Gastroesophageal sphincter (tissue), 3 donors: ENCODE results near the gene SETD1A.
"Not testable (repeated sequence)": the region's sequence is repeated elsewhere in the genome, so short reads cannot be mapped to it uniquely, and the experiment has no call there.

Experiments
- EP300 ChIP-seq: sonication (generic); formaldehyde crosslinking; IDR thresholded peaks from one replicate; pipeline ENCODE4 v1.6.1; 2017; ENCODE audit warnings: antibody characterized with exemption, mild to moderate bottlenecking
- POLR2A ChIP-seq, 2 donors: fragments of 450-650 bp; IDR thresholded peaks; one replicate each; pipeline ENCODE4 v1.6.1; 2017; ENCODE audit warnings: antibody characterized with exemption in 2 of 2, mild to moderate bottlenecking in 2 of 2, moderate library complexity in 1 of 2
- POLR2AphosphoS5 ChIP-seq: sonication (generic); formaldehyde crosslinking; IDR thresholded peaks from one replicate; pipeline ENCODE4 v1.6.1; 2017; ENCODE audit warnings: antibody characterized with exemption
- TF ChIP-seq, protein P1 (sequence below), 4 experiments: fragments of 200-600 bp in 2 of 4; fragments of 450-650 bp in 2 of 4; sonication (generic) in 1 of 4; IDR thresholded peaks; one replicate each; pipeline ENCODE4 v1.5.1; 2017 to 2019; ENCODE audit warnings: antibody characterized with exemption in 4 of 4, mild to moderate bottlenecking in 2 of 4, moderate library complexity in 2 of 4

DNA sequence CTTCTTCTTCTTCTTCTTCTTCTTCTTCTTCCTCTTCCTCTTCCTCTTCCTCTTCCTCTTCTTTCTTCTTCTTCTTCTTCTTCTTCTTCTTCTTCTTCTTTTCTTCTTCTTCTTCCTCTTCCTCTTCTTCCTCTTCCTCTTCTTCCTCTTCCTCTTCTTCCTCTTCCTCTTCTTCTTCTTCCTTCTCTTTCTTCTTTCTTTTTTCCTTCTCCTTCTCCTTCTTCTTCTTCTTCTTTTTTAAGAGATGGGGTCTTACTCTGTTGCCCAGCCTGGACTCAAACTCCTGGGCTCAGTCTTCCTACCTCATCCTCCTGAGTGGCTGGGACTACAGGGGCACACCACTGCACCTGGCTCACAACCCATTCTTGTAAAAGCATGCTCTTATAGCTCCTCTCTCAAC is 55.7 kb downstream of the SETD1A start:
- not testable (repeated sequence) for TF ChIP-seq EP300; POLR2A (IDR thresholded peaks at IDR 0.05); POLR2AphosphoS5
- TF ChIP-seq, protein P1, sequence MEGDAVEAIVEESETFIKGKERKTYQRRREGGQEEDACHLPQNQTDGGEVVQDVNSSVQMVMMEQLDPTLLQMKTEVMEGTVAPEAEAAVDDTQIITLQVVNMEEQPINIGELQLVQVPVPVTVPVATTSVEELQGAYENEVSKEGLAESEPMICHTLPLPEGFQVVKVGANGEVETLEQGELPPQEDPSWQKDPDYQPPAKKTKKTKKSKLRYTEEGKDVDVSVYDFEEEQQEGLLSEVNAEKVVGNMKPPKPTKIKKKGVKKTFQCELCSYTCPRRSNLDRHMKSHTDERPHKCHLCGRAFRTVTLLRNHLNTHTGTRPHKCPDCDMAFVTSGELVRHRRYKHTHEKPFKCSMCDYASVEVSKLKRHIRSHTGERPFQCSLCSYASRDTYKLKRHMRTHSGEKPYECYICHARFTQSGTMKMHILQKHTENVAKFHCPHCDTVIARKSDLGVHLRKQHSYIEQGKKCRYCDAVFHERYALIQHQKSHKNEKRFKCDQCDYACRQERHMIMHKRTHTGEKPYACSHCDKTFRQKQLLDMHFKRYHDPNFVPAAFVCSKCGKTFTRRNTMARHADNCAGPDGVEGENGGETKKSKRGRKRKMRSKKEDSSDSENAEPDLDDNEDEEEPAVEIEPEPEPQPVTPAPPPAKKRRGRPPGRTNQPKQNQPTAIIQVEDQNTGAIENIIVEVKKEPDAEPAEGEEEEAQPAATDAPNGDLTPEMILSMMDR (IDR thresholded peaks at IDR 0.05), result not testable (repeated sequence)
